Gastrocnemius medialis (tissue), 4 donors: Measurements from ENCODE around the gene LRRC59.
"Not testable (repeated sequence)": the region's sequence is repeated elsewhere in the genome, so short reads cannot be mapped to it uniquely, and the experiment has no call there.

Experiments
- POLR2A ChIP-seq, 2 donors: fragments of 450-650 bp; IDR thresholded peaks; one replicate each; pipeline ENCODE4 v1.6.1; 2017; ENCODE audit warnings: antibody characterized with exemption in 2 of 2, mild to moderate bottlenecking in 2 of 2, moderate library complexity in 2 of 2
- TF ChIP-seq, protein P1 (sequence below), 5 experiments: fragments of 450-650 bp in 3 of 5; fragments of 200-600 bp in 2 of 5; sonication (generic) in 2 of 5; IDR thresholded peaks in 4 of 5; conservative IDR thresholded peaks in 1 of 5; 1 replicate in 4 of 5; 2 replicates in 1 of 5; pipeline ENCODE4 v1.5.1; 2016 to 2019; ENCODE audit warnings: antibody characterized with exemption in 5 of 5, mild to moderate bottlenecking in 3 of 5, moderate library complexity in 3 of 5

DNA sequence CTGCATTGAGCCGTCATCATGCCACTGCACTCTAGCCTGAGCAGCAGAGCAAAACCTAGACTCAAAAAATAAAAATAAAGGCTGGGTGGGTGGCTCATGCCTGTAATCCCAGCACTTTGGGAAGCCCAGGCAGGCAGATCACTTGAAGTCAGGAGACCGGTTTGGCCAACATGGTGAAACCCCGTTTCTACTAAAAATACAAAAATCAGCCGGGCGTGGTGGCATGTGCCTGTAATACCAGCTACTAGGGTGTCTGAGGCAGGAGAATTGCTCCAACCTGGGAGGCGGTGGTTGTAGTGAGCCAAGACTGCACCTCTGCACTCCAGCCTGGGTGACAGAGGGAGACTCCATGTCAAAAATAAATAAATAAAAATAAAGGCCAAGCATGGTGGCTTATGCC, 30.8 kb upstream of the LRRC59 start:
- TF ChIP-seq, protein P1, sequence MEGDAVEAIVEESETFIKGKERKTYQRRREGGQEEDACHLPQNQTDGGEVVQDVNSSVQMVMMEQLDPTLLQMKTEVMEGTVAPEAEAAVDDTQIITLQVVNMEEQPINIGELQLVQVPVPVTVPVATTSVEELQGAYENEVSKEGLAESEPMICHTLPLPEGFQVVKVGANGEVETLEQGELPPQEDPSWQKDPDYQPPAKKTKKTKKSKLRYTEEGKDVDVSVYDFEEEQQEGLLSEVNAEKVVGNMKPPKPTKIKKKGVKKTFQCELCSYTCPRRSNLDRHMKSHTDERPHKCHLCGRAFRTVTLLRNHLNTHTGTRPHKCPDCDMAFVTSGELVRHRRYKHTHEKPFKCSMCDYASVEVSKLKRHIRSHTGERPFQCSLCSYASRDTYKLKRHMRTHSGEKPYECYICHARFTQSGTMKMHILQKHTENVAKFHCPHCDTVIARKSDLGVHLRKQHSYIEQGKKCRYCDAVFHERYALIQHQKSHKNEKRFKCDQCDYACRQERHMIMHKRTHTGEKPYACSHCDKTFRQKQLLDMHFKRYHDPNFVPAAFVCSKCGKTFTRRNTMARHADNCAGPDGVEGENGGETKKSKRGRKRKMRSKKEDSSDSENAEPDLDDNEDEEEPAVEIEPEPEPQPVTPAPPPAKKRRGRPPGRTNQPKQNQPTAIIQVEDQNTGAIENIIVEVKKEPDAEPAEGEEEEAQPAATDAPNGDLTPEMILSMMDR (IDR thresholded peaks at IDR 0.05 in 4 of 5, conservative IDR thresholded peaks at IDR 0.05 in 1 of 5), result not testable (repeated sequence)
- not testable (repeated sequence) for TF ChIP-seq POLR2A (IDR thresholded peaks at IDR 0.05)
